SW480 (cell line): ENCODE results near the gene APCDD1.
"Not testable (repeated sequence)": the region's sequence is repeated elsewhere in the genome, so short reads cannot be mapped to it uniquely, and the experiment has no call there.

Experiments
- DNase-seq: peaks from one replicate; pipeline ENCODE4 v3.0.0-alpha.2; 2016; ENCODE audit warnings: low spot score

APCDD1 gene

GRCh38 chr18:10525697-10526560 is 71.5 kb downstream of the APCDD1 start, which contains the start of gene NAPG:
NAPG (plus strand) TSS chr18:10526027; CDS start chr18:10526103, 76 bp downstream.
- DNase-seq = peak; percentile 91

- DNase-seq = no peak
Observed at GRCh38 chr18:10526561-10526949, 72.1 kb downstream of the APCDD1 start.

GRCh38 chr18:10528439-10528838 is 74.0 kb downstream of the APCDD1 start:
- DNase-seq = no peak

- DNase-seq = no peak
Observed at GRCh38 chr18:10530002-10530401, 75.6 kb downstream of the APCDD1 start.

GRCh38 chr18:10530852-10531251 is 76.4 kb downstream of the APCDD1 start:
- DNase-seq = no peak

- no peak for DNase-seq
Observed at GRCh38 chr18:10533111-10533510, 78.7 kb downstream of the APCDD1 start.

GRCh38 chr18:10536280-10536679 is 81.8 kb downstream of the APCDD1 start:
- no peak for DNase-seq

- DNase-seq = no peak
Observed at GRCh38 chr18:10537765-10538164, 83.3 kb downstream of the APCDD1 start.

- DNase-seq = not testable (repeated sequence)
Observed at GRCh38 chr18:10539124-10539523, 84.7 kb downstream of the APCDD1 start.
